Gastroesophageal sphincter (tissue), 3 donors: ENCODE results near the gene APBA2.

Experiments used
- CTCF ChIP-seq, 4 experiments: fragments of 200-600 bp in 2 of 4; fragments of 450-650 bp in 2 of 4; sonication (generic) in 1 of 4; IDR thresholded peaks; one replicate each; pipeline ENCODE4 v1.5.1; 2017 to 2019; ENCODE audit warnings: antibody characterized with exemption in 4 of 4, mild to moderate bottlenecking in 2 of 4, moderate library complexity in 2 of 4
- EP300 ChIP-seq: sonication (generic); formaldehyde crosslinking; IDR thresholded peaks from one replicate; pipeline ENCODE4 v1.6.1; 2017; ENCODE audit warnings: antibody characterized with exemption, mild to moderate bottlenecking
- POLR2A ChIP-seq, 2 donors: fragments of 450-650 bp; IDR thresholded peaks; one replicate each; pipeline ENCODE4 v1.6.1; 2017; ENCODE audit warnings: antibody characterized with exemption in 2 of 2, mild to moderate bottlenecking in 2 of 2, moderate library complexity in 1 of 2
- POLR2AphosphoS5 ChIP-seq: sonication (generic); formaldehyde crosslinking; IDR thresholded peaks from one replicate; pipeline ENCODE4 v1.6.1; 2017; ENCODE audit warnings: antibody characterized with exemption

- TF ChIP-seq CTCF (IDR thresholded peaks at IDR 0.05) (no peak), POLR2A (IDR thresholded peaks at IDR 0.05) (no peak), POLR2AphosphoS5 (no peak), EP300 (no peak)
These were observed 120.2 kb downstream of the APBA2 start for GRCh38 chr15:29005931-29006330.
